PC-9 (cell line): ENCODE results near the gene ATP1A1. TPM values are rescaled to one million over a fixed set of nuclear protein-coding genes. Genes with fewer than 3 reads are reported as not detected.

Experiments used
- Bru-seq: library from RNA; stranded (reverse); fragments of 400-500 nt; gene quantifications from one replicate; lab custom pipeline; 2021; lab: Mats Ljungman, UMichigan
- BruChase-seq, 2 experiments: library from RNA; stranded (reverse); fragments of 400-500 nt; gene quantifications; one replicate each; lab custom pipeline; 2021; lab: Mats Ljungman, UMichigan
- BruUV-seq: library from RNA; stranded (reverse); fragments of 400-500 nt; replicated peaks from 2 replicates; lab custom pipeline; 2021; lab: Mats Ljungman, UMichigan
- CTCF ChIA-PET: fragments of 300-600 bp; sonication (Branson Sonifier 250); formaldehyde crosslinking; loops from one replicate; lab custom pipeline; 2022; ENCODE audit warnings: antibody characterized with exemption; lab: Charles Lee
- POLR2A ChIA-PET: fragments of 300-600 bp; sonication (Branson Sonifier 250); formaldehyde crosslinking; loops from one replicate; lab custom pipeline; 2022; ENCODE audit warnings: antibody characterized with exemption; ENCODE audit not compliant: unreplicated experiment; lab: Charles Lee
- DNase-seq, 2 experiments: peaks; one replicate each; pipeline versions ENCODE4 v3.0.0 to v3.0.0-alpha.2; 2015 to 2022; ENCODE audit warnings: mixed read lengths in 1 of 2
- H2AFZ ChIP-seq: fragments of 200-600 bp; sonication (generic); 2 replicates; pipeline ENCODE4 v1.8.1; 2017; ENCODE audit warnings: antibody characterized with exemption
- H3F3A ChIP-seq: fragments of 200-600 bp; sonication (generic); 2 replicates; pipeline ENCODE4 v1.8.1; 2017; ENCODE audit warnings: antibody characterized with exemption, mild to moderate bottlenecking, low read depth; ENCODE audit not compliant: insufficient read depth
- H3K27ac ChIP-seq: fragments of 200-600 bp; sonication (generic); 2 replicates; pipeline ENCODE4 v1.6.1; 2016; ENCODE audit warnings: mixed run types
- H3K27me3 ChIP-seq: fragments of 200-600 bp; sonication (generic); 2 replicates; pipeline ENCODE4 v1.6.1; 2016; ENCODE audit warnings: low read depth, mixed run types; ENCODE audit not compliant: insufficient read depth
- H3K36me3 ChIP-seq: fragments of 200-600 bp; sonication (generic); 2 replicates; pipeline ENCODE4 v1.6.1; 2016; ENCODE audit warnings: low read depth, mixed run types
- H3K4me1 ChIP-seq: fragments of 200-600 bp; sonication (generic); replicated peaks from 2 replicates; pipeline ENCODE4 v1.6.1; 2016; ENCODE audit warnings: mixed run types; ENCODE audit not compliant: insufficient read depth
- H3K4me2 ChIP-seq: fragments of 200-600 bp; sonication (generic); 2 replicates; pipeline ENCODE4 v1.6.1; 2017; ENCODE audit warnings: mixed run types
- H3K4me3 ChIP-seq: fragments of 200-600 bp; sonication (generic); 2 replicates; pipeline ENCODE4 v1.6.1; 2016; ENCODE audit warnings: mixed run types
- H3K79me2 ChIP-seq: fragments of 200-600 bp; sonication (generic); 2 replicates; pipeline ENCODE4 v1.6.1; 2017; ENCODE audit warnings: low read depth, mixed run types
- H3K9me2 ChIP-seq: fragments of 200-600 bp; sonication (generic); 2 replicates; pipeline ENCODE4 v1.8.1; 2017; ENCODE audit warnings: mild to moderate bottlenecking; ENCODE audit not compliant: insufficient read depth
- H3K9me3 ChIP-seq: fragments of 200-600 bp; sonication (generic); 2 replicates; pipeline ENCODE4 v1.8.1; 2016; ENCODE audit warnings: low read depth; ENCODE audit not compliant: insufficient read depth
- H4K20me1 ChIP-seq: fragments of 200-600 bp; sonication (generic); 2 replicates; pipeline ENCODE4 v1.8.1; 2017; ENCODE audit not compliant: insufficient read depth
- CTCF ChIP-seq: fragments of 200-600 bp; sonication (generic); conservative IDR thresholded peaks from 2 replicates; pipeline ENCODE4 v1.6.1; 2017; ENCODE audit warnings: mixed run types, antibody characterized with exemption, mild to moderate bottlenecking, moderate library complexity
- EZH2 ChIP-seq: fragments of 200-600 bp; sonication (generic); IDR thresholded peaks from 2 replicates; pipeline ENCODE4 v1.8.0; 2017; ENCODE audit warnings: antibody characterized with exemption, low read depth
- intact Hi-C: fragments of 100-400 bp; cut with micrococcal nuclease; formaldehyde crosslinking; loops from one replicate; pipeline ENCODE4 v1.10.0; 2022; ENCODE audit not compliant: unreplicated experiment
- long read RNA-seq: library from polyadenylated mRNA; stranded (forward); transcript quantifications from one replicate; pipeline ENCODE4 v2.0.0, GENCODE V29; 2022
- total RNA-seq: library from RNA; stranded (reverse); gene quantifications from 2 replicates; pipeline ENCODE4 v1.2.3, GENCODE V29; 2021

ATP1A1 gene
- total RNA-seq (393 and 399 TPM in 2 replicates), Bru-seq, nascent RNA (percentile 97 among the genes with signal in this experiment), BruChase-seq, experiment 1, labeled RNA remaining after a 2-hour chase (percentile 93 among the genes with signal in this experiment), BruChase-seq, experiment 2, labeled RNA remaining after a 6-hour chase (percentile 98 among the genes with signal in this experiment)
- long read RNA-seq, transcript ATP1A1-201 (23 exons, 3,654 nt), result major isoform, 155 of 317 reads
- long read RNA-seq, partial matches to known transcripts, result 146 of 317 reads
- long read RNA-seq, other reads (novel, unspliced or antisense), result 14 of 317 reads

- Histone ChIP-seq H3K4me2 (peak within 1 kb of the TSS; percentile 87), H3K27ac (peak within 1 kb of the TSS; percentile 90), H3K79me2 (peaks cover 46% of the 10 kb centered on the region), H3K36me3 (peaks cover 9% of the 10 kb centered on the region; the same call in 1 of the 2 replicates), H4K20me1 (peaks cover 24% of the 10 kb centered on the region), H3F3A (peaks cover 54% of the 10 kb centered on the region), H3K4me3 (peak within 1 kb of the TSS; percentile 75), H3K9me2 (no peaks in the 10 kb centered on the region), H3K4me1 (peaks cover 42% of the 10 kb centered on the region), H3K27me3 (no peaks in the 10 kb centered on the region), H3K9me3 (no peaks in the 10 kb centered on the region), H2AFZ (peak within 1 kb of the TSS; percentile 72)
- intact Hi-C loops, result loop anchor here (1.0 to 5.0 kb wide), 4 partner anchors 61 to 221 kb away; no protein-coding TSS in a partner anchor
- CTCF ChIA-PET, result interaction anchor here (0.6 kb wide), 1 partner anchor 911 kb away, joined by 4 read pairs; no protein-coding TSS in a partner anchor
- peak; percentile 91 to 98 for DNase-seq
- no TSS peak for BruUV-seq
- TF ChIP-seq EZH2 (no peak), CTCF (no peak; the same call in 1 of the 2 replicates)
- POLR2A ChIA-PET, result interaction anchor here (0.6 to 0.7 kb wide), 3 partner anchors 13 to 61 kb away, joined by 4 to 8 read pairs (median 8); no protein-coding TSS in a partner anchor
These were observed at the start of gene ATP1A1 for GRCh38 chr1:116372651-116373430. Gene ATP1A1, plus strand, starts transcription at chr1:116373244. Its CDS starts 268 bp downstream, at chr1:116373512.

GRCh38 chr1:116323491-116323890 is 49.6 kb upstream of the ATP1A1 start:
- TF ChIP-seq CTCF (no peak), EZH2 (no peak)
- no peak for DNase-seq
- no peak overlapping the region for H3K4me2 ChIP-seq
- no peaks in the 10 kb centered on the region for H4K20me1 ChIP-seq
- ChIA-PET POLR2A (no interaction called here), CTCF (no interaction called here)
- H3K4me3 ChIP-seq, result no peak overlapping the region
- no peaks in the 10 kb centered on the region for H3K79me2 ChIP-seq
- no peak overlapping the region for H2AFZ ChIP-seq
- peaks cover 2% of the 10 kb centered on the region; the same call in 1 of the 2 replicates for H3F3A ChIP-seq
- intact Hi-C loops, result no loop called here
- H3K9me3 ChIP-seq, result no peaks in the 10 kb centered on the region
- H3K27ac ChIP-seq, result no peak overlapping the region
- no peaks in the 10 kb centered on the region for H3K36me3 ChIP-seq
- BruUV-seq, result no TSS peak
- no peaks in the 10 kb centered on the region for H3K9me2 ChIP-seq
- peaks cover 18% of the 10 kb centered on the region; the same call in 1 of the 2 replicates for H3K4me1 ChIP-seq
- no peaks in the 10 kb centered on the region for H3K27me3 ChIP-seq

GRCh38 chr1:116324411-116324810 is 48.6 kb upstream of the ATP1A1 start:
- ChIA-PET CTCF (no interaction called here), POLR2A (no interaction called here)
- Histone ChIP-seq H3K9me2 (no peaks in the 10 kb centered on the region), H3K9me3 (no peaks in the 10 kb centered on the region), H3F3A (peaks cover 11% of the 10 kb centered on the region), H3K27ac (no peak overlapping the region), H3K4me3 (no peak overlapping the region), H3K27me3 (no peaks in the 10 kb centered on the region), H4K20me1 (no peaks in the 10 kb centered on the region), H3K4me2 (no peak overlapping the region), H2AFZ (no peak overlapping the region), H3K36me3 (no peaks in the 10 kb centered on the region), H3K79me2 (no peaks in the 10 kb centered on the region), H3K4me1 (peaks cover 27% of the 10 kb centered on the region)
- intact Hi-C loops, result no loop called here
- no peak for TF ChIP-seq CTCF
- TF ChIP-seq EZH2, result no peak
- no TSS peak for BruUV-seq
- no peak for DNase-seq
